ENCODE results near the gene MTAP. TPM values are rescaled to one million over a fixed set of nuclear protein-coding genes. Genes with fewer than 3 reads are reported as not detected.

The MTAP gene
- polyA plus RNA-seq, 1 donor from 2014 or later: 7.7 TPM

DNA sequence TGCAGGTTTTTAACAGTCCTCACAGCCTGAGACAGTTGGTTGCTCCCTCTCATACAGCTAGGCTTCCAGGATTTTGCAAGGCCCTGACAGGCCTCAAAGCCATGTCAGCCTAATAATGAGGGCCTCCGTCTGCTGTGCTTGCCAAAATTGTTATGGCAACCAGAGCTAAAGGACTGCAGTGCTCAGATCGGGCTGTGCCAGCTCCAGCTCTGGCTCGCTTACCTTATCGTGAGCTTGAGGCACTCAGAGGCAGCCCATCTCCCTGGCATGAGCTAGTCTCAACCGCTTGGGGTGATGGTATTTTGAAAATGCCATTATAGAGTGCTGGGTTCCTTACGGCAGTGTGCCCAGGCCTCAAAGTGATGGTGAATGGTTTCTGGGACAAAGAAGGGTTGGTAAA lies 8.4 kb downstream of the MTAP start:
- no peak overlapping the region for H3K9ac ChIP-seq (ENCODE audit: low read length)

DNA sequence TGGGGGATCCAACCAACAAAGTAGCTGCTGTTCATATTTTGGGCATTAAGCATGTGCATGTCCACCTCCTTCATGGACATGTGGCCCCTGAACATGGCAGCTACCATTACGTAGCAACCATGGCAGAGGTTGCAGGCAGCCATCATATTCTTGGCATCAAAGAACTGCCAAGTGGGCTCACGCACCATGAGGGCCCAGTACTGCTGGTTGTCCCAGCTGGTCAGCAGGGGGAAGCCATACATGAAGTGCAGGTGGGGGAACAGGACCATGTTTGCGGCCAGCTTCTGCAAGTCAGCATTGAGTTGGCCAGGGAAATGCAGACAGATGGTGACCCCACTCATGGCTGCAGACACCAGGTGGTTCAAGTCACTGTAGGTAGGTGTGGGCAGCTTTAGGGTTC lies 9.5 kb downstream of the MTAP start:
- Histone ChIP-seq H4K20me1 (ENCODE audit: insufficient read depth) (no peaks in the 10 kb centered on the region), H3K4me2 (ENCODE audit: low read length) (no peak overlapping the region), H3K4me3 (ENCODE audit: low read length) (no peak overlapping the region), H3K79me2 (replicated peaks; ENCODE audit: insufficient read depth, low read length) (peaks cover 22% of the 10 kb centered on the region), H3K27ac (ENCODE audit: low read length) (no peak overlapping the region), H3K36me3 (ENCODE audit: insufficient read depth, low read length) (no peaks in the 10 kb centered on the region), H3K27me3 (ENCODE audit: insufficient read depth, low read depth, low read length) (no peaks in the 10 kb centered on the region), H3F3A (ENCODE audit: insufficient read depth, low read length, poor library complexity, severe bottlenecking) (no peaks in the 10 kb centered on the region), H2AFZ (ENCODE audit: low read depth, low read length) (no peak overlapping the region), H3K9me3 (ENCODE audit: low read length) (no peaks in the 10 kb centered on the region), H3K9me2 (ENCODE audit: insufficient read depth, low read length) (no peaks in the 10 kb centered on the region), H3K9ac (ENCODE audit: low read length) (no peak overlapping the region)
- TF ChIP-seq, protein P1, sequence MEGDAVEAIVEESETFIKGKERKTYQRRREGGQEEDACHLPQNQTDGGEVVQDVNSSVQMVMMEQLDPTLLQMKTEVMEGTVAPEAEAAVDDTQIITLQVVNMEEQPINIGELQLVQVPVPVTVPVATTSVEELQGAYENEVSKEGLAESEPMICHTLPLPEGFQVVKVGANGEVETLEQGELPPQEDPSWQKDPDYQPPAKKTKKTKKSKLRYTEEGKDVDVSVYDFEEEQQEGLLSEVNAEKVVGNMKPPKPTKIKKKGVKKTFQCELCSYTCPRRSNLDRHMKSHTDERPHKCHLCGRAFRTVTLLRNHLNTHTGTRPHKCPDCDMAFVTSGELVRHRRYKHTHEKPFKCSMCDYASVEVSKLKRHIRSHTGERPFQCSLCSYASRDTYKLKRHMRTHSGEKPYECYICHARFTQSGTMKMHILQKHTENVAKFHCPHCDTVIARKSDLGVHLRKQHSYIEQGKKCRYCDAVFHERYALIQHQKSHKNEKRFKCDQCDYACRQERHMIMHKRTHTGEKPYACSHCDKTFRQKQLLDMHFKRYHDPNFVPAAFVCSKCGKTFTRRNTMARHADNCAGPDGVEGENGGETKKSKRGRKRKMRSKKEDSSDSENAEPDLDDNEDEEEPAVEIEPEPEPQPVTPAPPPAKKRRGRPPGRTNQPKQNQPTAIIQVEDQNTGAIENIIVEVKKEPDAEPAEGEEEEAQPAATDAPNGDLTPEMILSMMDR (IDR thresholded peaks at IDR 0.05; ENCODE audit: poor library complexity, severe bottlenecking): no peak
- no peak for TF ChIP-seq TAF1 (IDR thresholded peaks at IDR 0.05; ENCODE audit: low read depth)
- no peak for TF ChIP-seq POLR2AphosphoS5 (IDR thresholded peaks at IDR 0.05)
- TF ChIP-seq EP300 (conservative IDR thresholded peaks at IDR 0.05; ENCODE audit: poor library complexity, severe bottlenecking): no peak
- TF ChIP-seq EZH2 (IDR thresholded peaks at IDR 0.05; ENCODE audit: borderline replicate concordance, insufficient read depth, low read length, poor library complexity, severe bottlenecking): no peak
- TF ChIP-seq, protein P2, sequence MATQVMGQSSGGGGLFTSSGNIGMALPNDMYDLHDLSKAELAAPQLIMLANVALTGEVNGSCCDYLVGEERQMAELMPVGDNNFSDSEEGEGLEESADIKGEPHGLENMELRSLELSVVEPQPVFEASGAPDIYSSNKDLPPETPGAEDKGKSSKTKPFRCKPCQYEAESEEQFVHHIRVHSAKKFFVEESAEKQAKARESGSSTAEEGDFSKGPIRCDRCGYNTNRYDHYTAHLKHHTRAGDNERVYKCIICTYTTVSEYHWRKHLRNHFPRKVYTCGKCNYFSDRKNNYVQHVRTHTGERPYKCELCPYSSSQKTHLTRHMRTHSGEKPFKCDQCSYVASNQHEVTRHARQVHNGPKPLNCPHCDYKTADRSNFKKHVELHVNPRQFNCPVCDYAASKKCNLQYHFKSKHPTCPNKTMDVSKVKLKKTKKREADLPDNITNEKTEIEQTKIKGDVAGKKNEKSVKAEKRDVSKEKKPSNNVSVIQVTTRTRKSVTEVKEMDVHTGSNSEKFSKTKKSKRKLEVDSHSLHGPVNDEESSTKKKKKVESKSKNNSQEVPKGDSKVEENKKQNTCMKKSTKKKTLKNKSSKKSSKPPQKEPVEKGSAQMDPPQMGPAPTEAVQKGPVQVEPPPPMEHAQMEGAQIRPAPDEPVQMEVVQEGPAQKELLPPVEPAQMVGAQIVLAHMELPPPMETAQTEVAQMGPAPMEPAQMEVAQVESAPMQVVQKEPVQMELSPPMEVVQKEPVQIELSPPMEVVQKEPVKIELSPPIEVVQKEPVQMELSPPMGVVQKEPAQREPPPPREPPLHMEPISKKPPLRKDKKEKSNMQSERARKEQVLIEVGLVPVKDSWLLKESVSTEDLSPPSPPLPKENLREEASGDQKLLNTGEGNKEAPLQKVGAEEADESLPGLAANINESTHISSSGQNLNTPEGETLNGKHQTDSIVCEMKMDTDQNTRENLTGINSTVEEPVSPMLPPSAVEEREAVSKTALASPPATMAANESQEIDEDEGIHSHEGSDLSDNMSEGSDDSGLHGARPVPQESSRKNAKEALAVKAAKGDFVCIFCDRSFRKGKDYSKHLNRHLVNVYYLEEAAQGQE (IDR thresholded peaks at IDR 0.05; ENCODE audit: borderline replicate concordance): no peak
- TF ChIP-seq RAD21 (conservative IDR thresholded peaks at IDR 0.05): no peak
- TF ChIP-seq SMC3 (conservative IDR thresholded peaks at IDR 0.05; ENCODE audit: poor library complexity): no peak
- TF ChIP-seq MXI1 (conservative IDR thresholded peaks at IDR 0.05; ENCODE audit: poor library complexity, severe bottlenecking): no peak

More for the DNA sequence above, 8.4 kb downstream of the MTAP start:
- Histone ChIP-seq H3K9me3 (ENCODE audit: low read length) (no peaks in the 10 kb centered on the region), H2AFZ (ENCODE audit: low read depth, low read length) (no peak overlapping the region), H3K27ac (ENCODE audit: low read length) (no peak overlapping the region), H3K4me3 (ENCODE audit: low read length) (no peak overlapping the region), H4K20me1 (ENCODE audit: insufficient read depth) (no peaks in the 10 kb centered on the region), H3K4me2 (ENCODE audit: low read length) (no peak overlapping the region), H3K27me3 (ENCODE audit: insufficient read depth, low read depth, low read length) (no peaks in the 10 kb centered on the region), H3K36me3 (ENCODE audit: insufficient read depth, low read length) (no peaks in the 10 kb centered on the region), H3K9me2 (ENCODE audit: insufficient read depth, low read length) (no peaks in the 10 kb centered on the region), H3F3A (ENCODE audit: insufficient read depth, low read length, poor library complexity, severe bottlenecking) (no peaks in the 10 kb centered on the region), H3K79me2 (replicated peaks; ENCODE audit: insufficient read depth, low read length) (peaks cover 26% of the 10 kb centered on the region)
- TF ChIP-seq EP300 (conservative IDR thresholded peaks at IDR 0.05; ENCODE audit: poor library complexity, severe bottlenecking): no peak
- TF ChIP-seq, protein P2 (IDR thresholded peaks at IDR 0.05; ENCODE audit: borderline replicate concordance): no peak
- TF ChIP-seq, protein P1 (IDR thresholded peaks at IDR 0.05; ENCODE audit: poor library complexity, severe bottlenecking): no peak
- no peak for TF ChIP-seq POLR2AphosphoS5 (IDR thresholded peaks at IDR 0.05)
- no peak for TF ChIP-seq EZH2 (IDR thresholded peaks at IDR 0.05; ENCODE audit: borderline replicate concordance, insufficient read depth, low read length, poor library complexity, severe bottlenecking)
- TF ChIP-seq SMC3 (conservative IDR thresholded peaks at IDR 0.05; ENCODE audit: poor library complexity): no peak
- TF ChIP-seq MXI1 (conservative IDR thresholded peaks at IDR 0.05; ENCODE audit: poor library complexity, severe bottlenecking): no peak
- TF ChIP-seq TAF1 (IDR thresholded peaks at IDR 0.05; ENCODE audit: low read depth): no peak
- TF ChIP-seq RAD21 (conservative IDR thresholded peaks at IDR 0.05): no peak

Data from neural cell (in vitro differentiated cells).